HG03095 (cell line): ENCODE results near the gene GAB2.

Source experiments
- ATAC-seq: cut with Tn5 transposase; IDR thresholded peaks from one replicate; pipeline ENCODE4 v1.9.1; 2021; ENCODE audit warnings: moderate library complexity; ENCODE audit not compliant: unreplicated experiment

GAB2 gene

DNA sequence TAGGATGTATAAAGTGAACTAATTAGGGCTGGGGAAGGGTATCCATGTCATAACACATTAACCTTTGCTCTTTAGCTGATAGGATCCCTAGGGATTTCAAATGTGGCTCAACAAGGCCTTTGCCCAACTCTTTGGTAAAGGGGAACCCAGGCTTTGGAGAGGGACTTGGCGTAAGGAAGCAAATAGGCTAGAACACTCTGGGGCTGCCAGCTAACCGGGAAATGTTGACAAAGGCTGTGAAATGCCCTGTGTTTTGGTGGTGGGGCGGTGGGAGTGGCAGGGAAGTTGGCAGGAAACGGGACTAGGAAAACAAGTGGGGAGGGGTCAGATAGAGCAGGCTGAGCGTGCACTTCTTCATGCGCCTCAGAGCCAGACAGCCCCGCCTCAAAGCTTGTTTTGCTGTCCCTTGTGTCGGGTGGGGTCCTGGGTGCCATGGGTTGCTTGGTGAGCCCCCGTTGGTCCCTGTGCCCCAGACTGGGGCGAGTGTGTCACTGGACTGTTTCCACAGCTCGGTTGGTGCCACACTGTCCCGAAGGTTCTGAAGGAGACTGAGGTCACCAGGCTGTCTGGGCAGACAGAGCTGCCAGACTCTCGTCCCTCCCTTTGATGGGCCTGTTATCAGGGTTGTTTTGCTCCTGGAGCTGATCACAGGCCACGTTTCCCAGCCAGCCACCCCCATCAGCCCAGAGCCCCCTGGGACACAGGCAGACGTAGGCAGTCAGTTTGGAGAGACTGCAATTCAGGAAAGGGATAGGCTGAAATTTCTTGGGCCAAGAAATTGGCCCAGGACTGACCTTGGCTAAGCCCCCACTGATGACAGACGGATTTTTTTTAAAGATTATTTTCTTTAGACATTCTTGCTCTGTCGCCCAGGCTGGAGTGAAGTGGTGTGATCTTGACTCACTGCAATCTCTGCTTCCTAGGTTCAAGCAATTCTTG, 248.8 kb downstream of the GAB2 start:
- no peak for ATAC-seq

DNA sequence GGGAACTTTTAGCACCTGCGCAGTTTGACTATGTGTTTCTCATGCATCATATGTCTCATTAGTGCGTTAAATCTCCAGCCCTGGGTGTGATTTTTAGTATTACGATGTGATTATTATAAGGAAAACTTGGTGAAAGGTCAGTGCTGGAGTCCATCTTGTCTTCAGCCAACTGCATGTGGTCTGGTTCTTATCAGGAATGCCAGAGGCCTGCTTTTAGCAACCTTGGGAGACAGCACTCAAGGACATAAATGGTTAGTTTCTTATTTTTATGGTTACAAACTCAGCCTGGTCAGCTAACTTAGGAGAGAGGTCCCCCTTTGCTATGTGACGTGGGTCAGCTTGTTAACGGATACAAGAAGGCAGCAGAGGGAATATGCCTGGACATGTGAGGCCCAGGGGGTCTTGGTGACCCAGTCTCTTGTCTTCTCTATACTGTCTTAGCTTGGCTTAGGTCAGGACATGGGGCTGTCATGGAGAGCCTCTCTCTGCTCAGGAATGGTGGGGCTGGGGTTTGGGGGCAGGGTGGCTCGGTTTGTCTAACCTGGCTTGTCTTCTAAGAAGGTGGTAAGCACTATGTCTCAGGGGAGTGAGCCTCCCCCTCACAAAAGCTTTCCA, 250.7 kb downstream of the GAB2 start:
- ATAC-seq: no peak
